ENCODE data around the gene DPH2. TPM values are rescaled to one million over a fixed set of nuclear protein-coding genes. Genes with fewer than 3 reads are reported as not detected.
A peak's percentile ranks its signal among the peaks of the same experiment; 100 is the strongest.

DPH2 gene
- total RNA-seq, 1 donor from 2014 or later = 12.0 TPM

GRCh38 chr1:43993206-43993914, 23.6 kb downstream of the DPH2 start:
- no peak for ATAC-seq
- intact Hi-C loops (cut with DNase I) = no loop called here
- DNase-seq (ENCODE audit: low spot score) = no peak

- intact Hi-C loops (cut with DNase I) = no loop called here
Measured at GRCh38 chr1:43994071-43994470, 24.3 kb downstream of the DPH2 start.

GRCh38 chr1:43994794-43995790, 25.3 kb downstream of the DPH2 start:
- intact Hi-C loops (cut with DNase I) = no loop called here
- ATAC-seq (no peak), DNase-seq (ENCODE audit: low spot score) (no peak)

More at GRCh38 chr1:43994071-43994470, 24.3 kb downstream of the DPH2 start:
- DNase-seq (ENCODE audit: low spot score) = no peak
- ATAC-seq = no peak

GRCh38 chr1:43995984-43996732, 26.3 kb downstream of the DPH2 start:
- ATAC-seq (no peak), DNase-seq (ENCODE audit: low spot score) (no peak)
- intact Hi-C loops (cut with DNase I) = no loop called here

GRCh38 chr1:43996733-43997115, 26.9 kb downstream of the DPH2 start:
- intact Hi-C loops (cut with DNase I) = no loop called here
- ATAC-seq (no peak), DNase-seq (ENCODE audit: low spot score) (no peak)

GRCh38 chr1:43997295-43997999, 27.6 kb downstream of the DPH2 start:
- no peak for DNase-seq (ENCODE audit: low spot score)
- no peak for ATAC-seq
- intact Hi-C loops (cut with DNase I) = no loop called here

- no peak for DNase-seq (ENCODE audit: low spot score)
- no peak for ATAC-seq
- intact Hi-C loops (cut with DNase I) = no loop called here
Measured at GRCh38 chr1:43998000-43998378, 28.2 kb downstream of the DPH2 start.

GRCh38 chr1:43999455-43999854, 29.6 kb downstream of the DPH2 start:
- DNase-seq (ENCODE audit: low spot score) (no peak), ATAC-seq (no peak)
- intact Hi-C loops (cut with DNase I) = no loop called here

- intact Hi-C loops (cut with DNase I) = loop anchor here (5.0 kb wide), 1 partner anchor 42 kb away; no protein-coding TSS in a partner anchor
Measured at GRCh38 chr1:44000122-44000665, 30.4 kb downstream of the DPH2 start.

GRCh38 chr1:44002165-44002564, 32.4 kb downstream of the DPH2 start:
- no peak for ATAC-seq
- intact Hi-C loops (cut with DNase I) = loop anchor here (5.0 kb wide), 1 partner anchor 40 kb away; no protein-coding TSS in a partner anchor

More at GRCh38 chr1:44000122-44000665, 30.4 kb downstream of the DPH2 start:
- DNase-seq (ENCODE audit: low spot score) = no peak
- no peak for ATAC-seq

GRCh38 chr1:44002606-44003157, 32.9 kb downstream of the DPH2 start:
- no peak for ATAC-seq
- DNase-seq (ENCODE audit: low spot score) = no peak
- intact Hi-C loops (cut with DNase I) = loop anchor here (5.0 kb wide), 1 partner anchor 40 kb away; no protein-coding TSS in a partner anchor

More at GRCh38 chr1:44002165-44002564, 32.4 kb downstream of the DPH2 start:
- no peak for DNase-seq (ENCODE audit: low spot score)

GRCh38 chr1:44008259-44008658, 38.4 kb downstream of the DPH2 start:
- ATAC-seq = no peak
- intact Hi-C loops (cut with DNase I) = no loop called here
- no peak for DNase-seq (ENCODE audit: low spot score)

GRCh38 chr1:44010935-44011471, 41.2 kb downstream of the DPH2 start:
- intact Hi-C loops (cut with DNase I) = no loop called here
- DNase-seq (ENCODE audit: low spot score) = no peak
- ATAC-seq = peak; percentile 40

- DNase-seq (ENCODE audit: low spot score) = no peak
- no peak for ATAC-seq
- intact Hi-C loops (cut with DNase I) = no loop called here
Measured at GRCh38 chr1:44012404-44012803, 42.6 kb downstream of the DPH2 start.

GRCh38 chr1:44012941-44013609, 43.3 kb downstream of the DPH2 start:
- no peak for ATAC-seq
- DNase-seq (ENCODE audit: low spot score) = no peak
- intact Hi-C loops (cut with DNase I) = no loop called here

GRCh38 chr1:44013949-44014348, 44.1 kb downstream of the DPH2 start:
- no peak for ATAC-seq
- intact Hi-C loops (cut with DNase I) = no loop called here
- no peak for DNase-seq (ENCODE audit: low spot score)
